ENCODE data around the gene MCF2L.

The MCF2L gene

GRCh38 chr13:113058129-113058987 lies 89.3 kb downstream of the MCF2L start:
- no peak overlapping the region for H3K27ac ChIP-seq (ENCODE audit: low read length)
- TF ChIP-seq EZH2 (optimal IDR thresholded peaks at IDR 0.05; ENCODE audit: low read depth, low read length): no peak
- TF ChIP-seq, protein P1, sequence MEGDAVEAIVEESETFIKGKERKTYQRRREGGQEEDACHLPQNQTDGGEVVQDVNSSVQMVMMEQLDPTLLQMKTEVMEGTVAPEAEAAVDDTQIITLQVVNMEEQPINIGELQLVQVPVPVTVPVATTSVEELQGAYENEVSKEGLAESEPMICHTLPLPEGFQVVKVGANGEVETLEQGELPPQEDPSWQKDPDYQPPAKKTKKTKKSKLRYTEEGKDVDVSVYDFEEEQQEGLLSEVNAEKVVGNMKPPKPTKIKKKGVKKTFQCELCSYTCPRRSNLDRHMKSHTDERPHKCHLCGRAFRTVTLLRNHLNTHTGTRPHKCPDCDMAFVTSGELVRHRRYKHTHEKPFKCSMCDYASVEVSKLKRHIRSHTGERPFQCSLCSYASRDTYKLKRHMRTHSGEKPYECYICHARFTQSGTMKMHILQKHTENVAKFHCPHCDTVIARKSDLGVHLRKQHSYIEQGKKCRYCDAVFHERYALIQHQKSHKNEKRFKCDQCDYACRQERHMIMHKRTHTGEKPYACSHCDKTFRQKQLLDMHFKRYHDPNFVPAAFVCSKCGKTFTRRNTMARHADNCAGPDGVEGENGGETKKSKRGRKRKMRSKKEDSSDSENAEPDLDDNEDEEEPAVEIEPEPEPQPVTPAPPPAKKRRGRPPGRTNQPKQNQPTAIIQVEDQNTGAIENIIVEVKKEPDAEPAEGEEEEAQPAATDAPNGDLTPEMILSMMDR (IDR thresholded peaks at IDR 0.05; ENCODE audit: low read length): no peak
- no peak for TF ChIP-seq EZH2phosphoT487 (IDR thresholded peaks at IDR 0.05; ENCODE audit: low read length)
- no peaks in the 10 kb centered on the region for H3K36me3 ChIP-seq (replicated peaks; ENCODE audit: insufficient read depth, low read length)
- no peak for DNase-seq
- H2AFZ ChIP-seq (ENCODE audit: low read length): no peak overlapping the region
- no peak overlapping the region for H3K9ac ChIP-seq (ENCODE audit: low read length)
- no peak overlapping the region for H3K4me2 ChIP-seq (ENCODE audit: low read depth, low read length)
- no peaks in the 10 kb centered on the region for H3F3A ChIP-seq (ENCODE audit: insufficient read depth, low read length)
- H3K27me3 ChIP-seq (replicated peaks; ENCODE audit: insufficient read depth, low read length): peaks cover 75% of the 10 kb centered on the region
- H3K4me3 ChIP-seq (ENCODE audit: low read length): no peak overlapping the region
- H3K9me3 ChIP-seq (replicated peaks; ENCODE audit: insufficient read depth, low read length): no peaks in the 10 kb centered on the region
- peaks cover 4% of the 10 kb centered on the region; the same call in 1 of the 2 replicates for H3K4me1 ChIP-seq (ENCODE audit: low read length)
- no peaks in the 10 kb centered on the region for H3K9me2 ChIP-seq (replicated peaks; ENCODE audit: insufficient read depth, low read length)
- H3K79me2 ChIP-seq (ENCODE audit: low read length): no peaks in the 10 kb centered on the region
- no peaks in the 10 kb centered on the region for H4K20me1 ChIP-seq (ENCODE audit: insufficient read depth, low read length)

DNA sequence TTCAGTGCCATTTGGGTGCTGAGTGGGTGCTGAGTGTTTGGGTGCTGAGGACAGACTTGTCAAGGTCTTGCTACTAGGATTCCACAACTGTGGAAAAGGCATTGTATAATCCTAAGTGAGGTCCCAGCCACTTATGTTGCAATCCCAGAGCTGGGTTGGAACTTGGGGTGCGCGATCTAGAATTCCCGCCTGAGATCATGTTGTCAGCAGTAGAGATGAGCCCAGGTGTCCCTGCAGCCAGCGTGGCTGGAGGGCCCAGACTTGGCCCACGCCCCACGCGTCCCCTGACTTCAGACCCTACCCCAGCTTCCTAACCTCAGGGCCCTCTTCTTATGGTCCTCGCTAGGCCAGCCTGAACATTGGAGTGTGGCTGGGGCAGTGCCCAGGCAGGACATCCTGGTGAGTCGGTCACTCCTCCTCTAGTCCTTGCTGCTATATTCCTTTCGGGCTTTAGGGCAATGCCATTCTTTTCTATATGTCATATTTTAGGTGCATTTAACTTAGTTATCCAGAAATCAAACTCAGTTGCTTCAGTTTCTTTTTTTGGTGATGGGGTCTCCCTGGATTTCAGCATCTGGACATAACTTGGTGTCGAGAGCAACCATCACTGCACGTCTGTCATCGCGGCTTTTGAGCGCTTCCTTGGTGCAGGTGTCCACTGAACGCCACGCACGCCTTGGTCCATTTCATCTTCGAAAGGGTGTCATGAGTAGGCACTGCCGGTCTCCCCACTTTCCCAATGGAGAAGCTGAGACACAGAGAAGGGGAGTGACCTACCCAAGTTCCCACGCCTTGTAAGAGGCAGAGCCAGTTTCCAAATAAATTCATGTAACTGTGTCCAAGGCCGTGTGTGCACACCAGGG lies 90.2 kb downstream of the MCF2L start:
- Histone ChIP-seq H3K4me1 (ENCODE audit: low read length) (no peaks in the 10 kb centered on the region), H3K36me3 (replicated peaks; ENCODE audit: insufficient read depth, low read length) (no peaks in the 10 kb centered on the region), H3K27me3 (replicated peaks; ENCODE audit: insufficient read depth, low read length) (peaks cover 73% of the 10 kb centered on the region), H2AFZ (ENCODE audit: low read length) (no peak overlapping the region), H3K9me2 (replicated peaks; ENCODE audit: insufficient read depth, low read length) (no peaks in the 10 kb centered on the region), H3K79me2 (ENCODE audit: low read length) (no peaks in the 10 kb centered on the region), H3K4me2 (ENCODE audit: low read depth, low read length) (no peak overlapping the region), H3K4me3 (ENCODE audit: low read length) (no peak overlapping the region), H3K27ac (ENCODE audit: low read length) (no peak overlapping the region), H3K9ac (ENCODE audit: low read length) (no peak overlapping the region), H3F3A (ENCODE audit: insufficient read depth, low read length) (no peaks in the 10 kb centered on the region), H4K20me1 (ENCODE audit: insufficient read depth, low read length) (no peaks in the 10 kb centered on the region), H3K9me3 (replicated peaks; ENCODE audit: insufficient read depth, low read length) (no peaks in the 10 kb centered on the region)
- DNase-seq: no peak
- no peak for TF ChIP-seq EZH2phosphoT487 (IDR thresholded peaks at IDR 0.05; ENCODE audit: low read length)
- no peak for TF ChIP-seq EZH2 (optimal IDR thresholded peaks at IDR 0.05; ENCODE audit: low read depth, low read length)
- TF ChIP-seq, protein P1 (IDR thresholded peaks at IDR 0.05; ENCODE audit: low read length): no peak

- H3K9ac ChIP-seq (ENCODE audit: low read length): no peak overlapping the region
- H3K9me3 ChIP-seq (replicated peaks; ENCODE audit: insufficient read depth, low read length): no peaks in the 10 kb centered on the region
- H4K20me1 ChIP-seq (ENCODE audit: insufficient read depth, low read length): no peaks in the 10 kb centered on the region
- H3K79me2 ChIP-seq (ENCODE audit: low read length): no peaks in the 10 kb centered on the region
- H3K27me3 ChIP-seq (replicated peaks; ENCODE audit: insufficient read depth, low read length): peaks cover 73% of the 10 kb centered on the region
- no peak overlapping the region for H2AFZ ChIP-seq (ENCODE audit: low read length)
- no peaks in the 10 kb centered on the region for H3K9me2 ChIP-seq (replicated peaks; ENCODE audit: insufficient read depth, low read length)
- no peaks in the 10 kb centered on the region for H3F3A ChIP-seq (ENCODE audit: insufficient read depth, low read length)
- no peak overlapping the region for H3K4me2 ChIP-seq (ENCODE audit: low read depth, low read length)
- H3K4me3 ChIP-seq (ENCODE audit: low read length): no peak overlapping the region
- no peak overlapping the region for H3K27ac ChIP-seq (ENCODE audit: low read length)
- TF ChIP-seq, protein P1 (IDR thresholded peaks at IDR 0.05; ENCODE audit: low read length): no peak
- TF ChIP-seq EZH2phosphoT487 (IDR thresholded peaks at IDR 0.05; ENCODE audit: low read length): no peak
- no peak for TF ChIP-seq EZH2 (optimal IDR thresholded peaks at IDR 0.05; ENCODE audit: low read depth, low read length)
- H3K4me1 ChIP-seq (ENCODE audit: low read length): no peaks in the 10 kb centered on the region
- no peak for DNase-seq
- H3K36me3 ChIP-seq (replicated peaks; ENCODE audit: insufficient read depth, low read length): no peaks in the 10 kb centered on the region
Measured at GRCh38 chr13:113059891-113060290, 90.9 kb downstream of the MCF2L start.
